HG03442 (cell line): ENCODE results near the gene MSH2.
"Not testable (repeated sequence)": the region's sequence is repeated elsewhere in the genome, so short reads cannot be mapped to it uniquely, and the experiment has no call there.

Experiments used
- ATAC-seq: cut with Tn5 transposase; IDR thresholded peaks from one replicate; pipeline ENCODE4 v1.9.1; 2021; ENCODE audit warnings: mild to moderate bottlenecking, moderate library complexity; ENCODE audit not compliant: unreplicated experiment

Gene MSH2

DNA sequence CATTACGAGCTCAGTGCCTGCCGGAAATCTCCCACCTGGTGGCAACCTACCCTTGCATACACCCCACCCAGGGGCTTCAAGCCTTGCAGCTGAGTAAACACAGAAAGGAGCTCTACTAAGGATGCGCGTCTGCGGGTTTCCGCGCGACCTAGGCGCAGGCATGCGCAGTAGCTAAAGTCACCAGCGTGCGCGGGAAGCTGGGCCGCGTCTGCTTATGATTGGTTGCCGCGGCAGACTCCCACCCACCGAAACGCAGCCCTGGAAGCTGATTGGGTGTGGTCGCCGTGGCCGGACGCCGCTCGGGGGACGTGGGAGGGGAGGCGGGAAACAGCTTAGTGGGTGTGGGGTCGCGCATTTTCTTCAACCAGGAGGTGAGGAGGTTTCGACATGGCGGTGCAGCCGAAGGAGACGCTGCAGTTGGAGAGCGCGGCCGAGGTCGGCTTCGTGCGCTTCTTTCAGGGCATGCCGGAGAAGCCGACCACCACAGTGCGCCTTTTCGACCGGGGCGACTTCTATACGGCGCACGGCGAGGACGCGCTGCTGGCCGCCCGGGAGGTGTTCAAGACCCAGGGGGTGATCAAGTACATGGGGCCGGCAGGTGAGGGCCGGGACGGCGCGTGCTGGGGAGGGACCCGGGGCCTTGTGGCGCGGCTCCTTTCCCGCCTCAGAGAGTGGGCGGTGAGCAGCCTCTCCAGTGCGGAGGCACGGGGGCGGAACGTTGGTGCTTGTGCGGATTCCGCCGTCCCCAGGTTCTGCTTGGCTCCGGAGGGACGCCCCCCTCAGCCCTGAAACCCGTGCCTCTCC, at the start of gene MSH2:
MSH2 (plus strand) TSS at position 352 of the 804 bp plus-strand sequence; CDS start at position 388, 36 bp downstream.
- peak; percentile 91 for ATAC-seq

DNA sequence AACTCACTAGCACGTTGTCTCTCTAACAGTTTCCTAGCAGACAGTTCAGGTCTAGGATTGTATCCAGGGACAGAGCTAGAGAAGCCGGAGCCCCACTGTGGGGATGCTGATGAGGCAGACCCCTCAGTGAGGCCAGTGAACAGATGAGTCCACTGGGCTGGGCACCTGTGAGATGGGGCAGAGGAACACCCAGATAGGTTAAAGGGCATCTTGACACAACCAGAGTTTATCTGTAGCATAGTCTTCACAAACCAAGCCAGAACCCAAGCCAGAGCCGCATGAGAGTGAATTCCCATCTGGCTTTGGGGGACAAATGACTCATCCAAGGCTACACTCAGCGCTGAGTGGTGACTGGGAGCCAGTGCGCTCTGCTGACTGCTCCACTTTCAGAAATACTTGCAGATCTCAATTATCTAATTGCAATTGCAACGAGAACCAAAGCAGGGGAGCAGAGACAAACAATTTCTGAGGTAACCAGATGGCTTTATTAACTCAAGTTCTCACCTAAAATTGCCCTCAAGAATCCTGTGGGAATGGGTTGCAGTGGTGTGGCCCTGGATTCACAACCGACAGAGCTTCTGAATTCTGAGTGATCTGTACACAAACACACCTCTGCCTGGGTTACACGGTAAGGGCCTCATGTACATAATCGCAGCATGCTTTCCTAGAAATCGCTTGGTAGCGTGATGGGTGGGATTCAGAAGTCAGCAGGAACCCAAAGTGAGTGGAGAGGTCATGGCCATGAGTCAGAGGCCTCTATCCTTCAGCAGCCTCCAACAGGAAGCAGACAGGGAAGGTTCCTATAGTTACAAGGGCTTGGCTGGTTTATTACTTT, 48.7 kb upstream of the MSH2 start:
- ATAC-seq: no peak

DNA sequence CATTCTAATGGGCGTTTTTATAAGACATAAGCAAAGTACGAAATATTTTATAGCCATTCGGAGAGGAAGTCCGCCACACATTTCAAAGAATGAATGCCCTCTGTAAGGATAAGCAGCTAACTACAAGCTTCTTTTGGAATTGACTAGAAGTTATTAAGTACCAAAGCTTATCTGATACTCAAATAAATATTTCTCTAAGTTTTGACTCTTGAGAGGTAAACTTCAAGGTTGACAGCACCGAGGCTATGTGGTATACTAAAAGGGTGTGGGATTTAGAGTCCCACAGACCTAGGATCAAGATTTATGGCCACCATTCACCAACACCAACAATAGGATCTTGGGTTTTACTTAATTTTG, 48.1 kb upstream of the MSH2 start:
- ATAC-seq: no peak

GRCh38 chr2:47357483-47357882, 45.5 kb upstream of the MSH2 start:
- ATAC-seq: no peak

- no peak for ATAC-seq
Observed at GRCh38 chr2:47359375-47359868, 43.5 kb upstream of the MSH2 start.

GRCh38 chr2:47360283-47360682, 42.7 kb upstream of the MSH2 start:
- no peak for ATAC-seq

- no peak for ATAC-seq
Observed at GRCh38 chr2:47360927-47361326, 42.0 kb upstream of the MSH2 start.

- not testable (repeated sequence) for ATAC-seq
Observed at GRCh38 chr2:47361505-47362229, 41.3 kb upstream of the MSH2 start.

GRCh38 chr2:47373747-47374146, 29.2 kb upstream of the MSH2 start:
- no peak for ATAC-seq

DNA sequence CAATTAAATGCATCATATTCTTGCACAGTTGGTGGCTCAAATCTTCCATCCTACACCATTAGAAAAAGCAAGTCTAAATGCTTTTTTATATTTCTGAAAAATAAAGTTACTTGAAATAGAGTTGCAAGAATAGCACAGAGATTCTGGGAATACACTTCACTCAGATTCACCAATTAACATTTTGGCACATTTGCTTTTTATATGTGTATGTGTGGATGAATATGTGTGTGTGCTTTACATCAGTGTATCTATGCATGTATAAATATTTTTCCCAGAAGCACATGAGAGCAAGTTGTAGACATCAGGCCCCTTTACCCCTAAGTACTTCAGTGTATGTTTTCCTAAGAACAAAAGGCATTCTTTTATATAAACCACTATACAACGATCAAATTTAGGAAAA, 27.6 kb upstream of the MSH2 start:
- ATAC-seq: no peak

- no peak for ATAC-seq
Observed at GRCh38 chr2:47379384-47379783, 23.6 kb upstream of the MSH2 start.

- no peak for ATAC-seq
Observed at GRCh38 chr2:47381408-47381807, 21.5 kb upstream of the MSH2 start.

GRCh38 chr2:47386551-47386950, 16.4 kb upstream of the MSH2 start:
- ATAC-seq: no peak

DNA sequence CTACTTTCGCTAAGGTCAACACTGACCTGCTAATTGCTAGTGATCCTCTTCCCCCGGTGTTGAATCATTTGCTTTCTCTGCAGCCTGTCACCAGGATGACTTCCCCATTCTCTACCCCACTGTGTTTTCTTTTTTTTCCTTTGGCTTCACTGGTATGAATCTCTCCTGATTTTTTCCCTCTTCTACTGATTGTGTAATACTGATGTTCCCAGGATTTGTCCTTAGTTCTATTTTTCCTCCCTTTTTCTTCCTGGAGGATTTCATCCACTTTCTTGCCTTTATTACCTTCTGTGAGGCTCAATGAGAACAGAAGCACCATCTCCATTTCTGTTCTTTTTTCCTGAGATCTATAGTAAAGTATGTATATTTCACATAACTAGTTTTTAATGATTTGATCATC, 14.1 kb upstream of the MSH2 start:
- no peak for ATAC-seq

DNA sequence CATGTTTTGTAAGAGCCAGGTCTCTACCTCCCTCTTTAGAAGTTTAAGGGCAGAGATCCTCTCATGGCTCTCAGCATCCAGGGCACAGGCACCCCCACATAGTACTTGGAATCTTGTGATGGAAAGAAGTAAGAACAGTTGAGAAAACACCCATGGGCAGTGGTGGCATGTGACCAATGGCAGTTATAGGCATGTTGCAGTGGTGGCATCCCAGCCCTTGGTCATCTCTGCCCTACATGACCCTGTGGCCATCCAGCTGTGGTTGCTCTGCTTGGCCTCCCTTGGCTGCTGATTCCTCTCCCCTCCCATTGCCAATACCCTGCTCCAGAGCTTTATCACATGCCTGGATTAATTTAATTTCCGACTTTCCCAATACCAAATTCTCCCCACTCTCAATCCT, 13.3 kb upstream of the MSH2 start:
- no peak for ATAC-seq

DNA sequence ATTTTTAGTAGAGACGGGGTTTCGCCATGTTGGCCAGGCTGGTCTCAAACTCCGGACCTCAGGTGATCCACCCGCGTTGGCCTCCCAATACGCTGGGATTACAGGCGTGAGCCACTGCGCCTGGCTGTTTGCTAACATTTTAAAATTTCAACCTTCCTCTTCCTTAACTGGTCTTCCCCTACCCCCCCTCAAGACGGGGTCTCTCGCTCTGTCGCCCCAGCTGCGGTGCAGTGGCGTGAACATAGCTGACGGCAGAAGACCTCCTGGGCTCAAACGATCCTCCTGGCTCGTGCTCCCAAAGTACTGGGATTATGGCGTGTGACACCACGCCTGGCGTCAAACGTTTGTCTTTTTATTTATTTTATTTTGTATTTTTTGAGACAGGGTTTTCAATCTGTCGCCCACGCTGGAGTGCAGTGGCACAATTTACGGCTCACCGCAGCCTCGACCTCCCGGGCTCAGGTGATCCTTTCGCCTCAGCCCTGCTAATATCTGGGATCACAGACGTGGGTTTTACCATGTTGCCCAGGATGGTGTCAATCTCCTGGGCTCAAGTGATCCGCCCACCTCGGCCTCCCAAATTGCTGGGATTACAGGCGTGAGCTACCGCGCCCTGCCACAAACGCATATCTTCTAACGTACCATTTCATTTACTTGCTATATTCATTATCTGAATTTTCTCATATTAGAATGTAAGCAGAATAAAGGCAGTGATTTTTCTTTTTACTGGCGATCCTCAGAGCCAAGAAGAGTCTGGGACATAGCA, 984 bp upstream of the MSH2 start:
- no peak for ATAC-seq

DNA sequence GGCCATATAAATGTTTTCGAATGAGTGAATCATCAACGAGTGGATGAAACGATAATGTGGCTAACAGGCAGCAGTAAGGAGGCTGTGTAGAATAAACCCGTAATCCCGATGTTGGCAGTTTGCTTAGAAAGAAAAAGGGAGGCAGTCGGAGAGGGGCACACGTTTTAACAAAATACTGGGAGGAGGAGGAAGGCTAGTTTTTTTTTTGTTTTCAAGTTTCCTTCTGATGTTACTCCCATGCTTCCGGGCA, 476 bp upstream of the MSH2 start:
- no peak for ATAC-seq

GRCh38 chr2:47403609-47404193, 745 bp downstream of the MSH2 start:
- no peak for ATAC-seq

DNA sequence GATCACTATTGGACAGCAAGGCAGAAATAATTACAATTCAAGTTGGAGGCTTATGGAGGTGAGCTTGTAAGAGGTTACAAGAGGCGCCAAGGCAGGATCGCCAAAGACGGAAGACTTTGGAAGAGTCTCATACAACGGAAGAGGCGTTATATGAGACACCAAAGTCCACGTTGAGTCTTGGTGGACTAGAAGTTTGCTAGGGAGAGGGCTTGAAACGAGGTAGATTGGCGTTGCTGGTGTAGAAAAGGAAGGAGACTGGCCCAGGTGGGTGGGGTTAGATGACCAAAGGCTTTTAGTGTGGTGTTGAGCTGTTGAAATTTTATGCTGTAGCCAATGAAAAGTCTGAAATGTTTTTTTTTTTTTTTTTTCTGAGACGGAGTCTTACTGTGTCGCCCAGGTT, 1.4 kb downstream of the MSH2 start:
- no peak for ATAC-seq

GRCh38 chr2:47405757-47406156, 2.8 kb downstream of the MSH2 start:
- no peak for ATAC-seq
